Dermis blood vessel endothelial cell (primary cell): Measurements from ENCODE around the gene DAPK2. TPM values are rescaled to one million over a fixed set of nuclear protein-coding genes. Genes with fewer than 3 reads are reported as not detected.

ENCODE experiments used
- DNase-seq: peaks from one replicate; pipeline ENCODE4 v3.0.0; 2010
- total RNA-seq: library from RNA; depleted of rRNA; stranded (reverse); fragments of >200 nt; gene quantifications from 2 replicates; pipeline ENCODE4 v1.2.3, GENCODE V29; 2014

Gene DAPK2
- total RNA-seq, 1 donor from 2014 or later: 21.1 TPM

GRCh38 chr15:63940966-63941620 lies 105.2 kb downstream of the DAPK2 start:
- DNase-seq: no peak

DNA sequence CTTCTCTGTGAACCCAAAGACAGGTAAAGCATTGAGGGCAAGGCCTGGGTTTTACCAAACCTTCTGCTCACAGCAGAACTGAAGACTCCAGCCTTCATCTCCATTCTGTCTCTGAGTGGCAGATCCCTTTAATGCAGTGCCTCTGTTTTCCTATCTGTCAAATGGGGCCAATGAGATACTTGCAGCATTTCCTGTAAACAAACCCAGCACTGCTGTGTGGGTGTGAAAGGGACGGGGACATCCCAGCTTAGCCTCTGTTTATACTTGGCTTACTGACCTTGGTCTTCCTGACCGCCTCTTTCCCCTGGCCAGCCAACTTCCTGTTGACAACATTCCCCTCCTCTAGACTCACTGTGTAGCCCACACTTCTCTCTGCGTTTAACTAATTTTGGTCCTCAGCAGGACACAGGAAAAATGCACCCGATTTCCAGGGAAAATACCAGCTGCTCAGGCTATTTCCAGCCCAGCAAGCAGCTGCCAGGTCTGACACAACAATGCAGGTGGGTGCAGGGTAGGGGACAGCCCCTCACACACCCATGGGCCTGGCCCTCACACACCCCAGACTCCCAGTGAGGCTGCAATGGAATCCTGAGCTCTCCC lies 106.7 kb downstream of the DAPK2 start:
- DNase-seq: peak; percentile 94

DNA sequence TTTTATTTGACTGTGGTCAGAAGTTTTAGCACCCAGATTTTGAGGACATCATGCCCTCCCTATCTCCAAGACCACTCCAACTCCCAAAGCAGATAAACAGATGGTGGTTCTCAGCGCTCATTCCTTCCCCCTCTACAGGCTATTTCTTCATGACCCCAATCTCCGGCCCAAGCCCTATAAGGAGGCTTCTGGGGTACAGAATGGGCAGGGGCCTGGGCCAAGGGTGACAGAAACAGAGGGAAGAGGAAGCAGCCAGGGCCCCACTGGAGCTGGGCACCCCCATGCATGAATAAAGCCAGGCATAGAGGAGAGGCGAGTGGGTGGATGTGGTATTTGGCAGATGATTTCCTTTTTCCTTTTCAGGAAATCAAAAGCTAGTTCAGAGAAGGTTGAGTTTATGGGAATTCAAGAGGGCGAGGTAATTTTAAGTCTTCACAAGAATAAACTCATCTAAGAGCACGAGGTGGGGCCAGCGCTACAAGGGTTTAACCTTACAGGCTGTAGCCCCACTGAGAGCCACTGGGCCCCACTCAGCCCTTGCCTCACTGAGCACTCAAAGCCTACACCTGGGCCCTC lies 107.7 kb downstream of the DAPK2 start:
- peak; percentile 43 for DNase-seq

DNA sequence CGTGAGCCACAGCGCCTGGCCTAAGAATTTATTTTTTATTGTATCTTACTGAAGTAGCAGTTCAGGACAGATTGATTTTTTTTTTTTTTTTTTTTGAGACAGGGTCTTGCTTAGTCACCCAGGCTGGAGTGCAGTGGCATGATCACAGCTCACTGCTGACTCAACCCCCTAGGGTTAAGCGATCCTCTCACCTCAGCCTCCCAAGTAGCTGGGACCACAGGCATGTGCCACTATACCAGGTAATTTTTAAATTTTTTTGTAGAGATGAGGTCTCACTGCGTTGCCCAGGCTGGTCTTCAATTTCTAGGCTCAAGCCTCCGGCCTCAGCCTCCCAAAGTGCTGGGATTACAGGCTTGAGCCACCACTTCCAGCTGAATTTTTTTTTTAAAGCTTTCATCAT lies 112.8 kb downstream of the DAPK2 start:
- no peak for DNase-seq

DNA sequence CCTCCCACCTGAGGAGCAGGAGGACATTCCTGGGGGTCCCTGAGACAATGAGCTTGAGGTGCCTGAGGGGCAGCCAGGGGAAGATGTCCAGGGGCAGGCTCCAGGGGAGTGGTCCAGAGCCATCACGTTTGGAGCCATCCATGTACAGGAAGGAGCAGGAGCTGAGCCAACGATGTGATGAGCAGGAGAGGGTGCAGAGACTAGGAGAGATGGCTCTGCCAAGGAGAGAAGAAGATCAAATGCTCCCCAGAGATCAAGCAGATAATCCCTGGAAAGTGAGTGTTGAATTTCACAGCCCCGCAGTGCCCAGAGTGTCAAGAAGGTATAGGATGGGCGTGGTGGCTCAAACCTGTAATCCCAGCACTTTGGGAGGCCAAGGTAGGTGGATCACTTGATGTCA lies 114.7 kb downstream of the DAPK2 start:
- DNase-seq: no peak

DNA sequence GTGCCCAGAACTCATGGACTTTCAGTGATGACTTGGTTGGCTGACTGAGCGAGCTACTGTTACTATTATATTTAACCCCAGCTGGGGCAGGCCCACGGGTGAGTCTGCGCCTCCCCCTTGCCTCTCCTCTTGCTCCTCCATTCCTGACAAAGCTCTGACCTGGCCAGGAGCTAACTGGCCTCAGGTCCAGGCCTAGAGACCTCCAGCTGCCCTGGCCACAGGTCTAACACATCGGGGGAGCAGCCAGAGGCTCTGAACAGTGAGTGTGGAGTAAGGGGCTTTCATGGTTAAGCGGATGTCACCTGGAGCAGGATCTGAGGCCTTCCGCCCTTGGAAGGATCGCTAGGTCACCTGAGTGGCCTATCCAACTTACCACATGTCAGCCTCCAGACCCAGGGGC lies 116.3 kb downstream of the DAPK2 start:
- DNase-seq: no peak

DNA sequence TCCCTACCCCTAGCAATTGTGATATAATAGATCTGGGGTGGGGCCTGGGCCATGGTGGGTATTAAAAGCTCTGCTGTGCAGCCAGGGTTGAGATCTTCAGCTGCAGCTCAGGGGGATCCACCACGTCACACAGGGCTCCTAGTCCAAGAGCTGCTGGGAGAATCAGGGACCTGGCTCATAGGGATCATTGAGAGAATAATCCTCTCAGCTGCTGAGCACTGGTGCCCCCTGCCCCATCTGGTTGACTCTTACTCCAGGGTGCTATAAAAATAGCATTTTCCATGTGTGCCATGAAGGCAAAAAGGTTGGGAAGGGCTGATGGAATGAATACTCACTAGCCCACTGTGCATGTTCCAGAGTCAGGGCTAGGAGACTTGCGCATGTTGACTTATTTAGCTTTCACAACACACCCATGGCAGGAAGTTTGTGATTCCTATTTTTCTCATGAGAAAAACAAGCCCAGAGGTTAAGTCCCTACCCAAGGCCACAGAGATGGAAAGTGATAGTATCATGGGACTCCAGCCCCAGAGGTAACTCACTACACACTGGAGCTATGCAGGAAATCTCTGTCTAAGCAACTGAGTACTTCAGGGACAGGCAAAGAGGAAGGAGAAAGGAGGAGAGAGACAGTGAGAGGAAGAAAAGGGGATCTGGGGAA lies 118.0 kb downstream of the DAPK2 start:
- DNase-seq: no peak

GRCh38 chr15:63923993-63924950 lies 122.0 kb downstream of the DAPK2 start:
- no peak for DNase-seq

- no peak for DNase-seq
Observed at GRCh38 chr15:63922916-63923315, 123.4 kb downstream of the DAPK2 start.

- DNase-seq: no peak
Observed at GRCh38 chr15:63922261-63922904, 123.9 kb downstream of the DAPK2 start.

- no peak for DNase-seq
Observed at GRCh38 chr15:63920504-63921175, 125.6 kb downstream of the DAPK2 start.

- DNase-seq: no peak
Observed at GRCh38 chr15:63918901-63919348, 127.4 kb downstream of the DAPK2 start.

DNA sequence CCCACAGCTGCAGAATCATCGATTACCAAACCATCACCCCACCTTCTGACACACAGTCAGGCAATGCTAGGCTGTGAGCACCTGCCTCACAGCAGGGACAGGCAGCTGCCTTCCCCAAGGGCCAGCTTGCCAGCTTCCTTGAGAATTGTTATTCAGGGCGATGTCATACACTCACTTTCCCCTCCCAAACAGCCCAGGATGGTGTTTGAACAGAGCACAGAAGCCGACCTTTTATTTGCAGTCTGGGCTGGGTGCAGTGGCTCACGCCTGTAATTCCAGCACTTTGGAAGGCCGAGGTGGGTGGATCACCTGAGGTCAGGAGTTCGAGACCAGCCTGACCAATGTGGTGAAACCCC lies 128.0 kb downstream of the DAPK2 start:
- no peak for DNase-seq

DNA sequence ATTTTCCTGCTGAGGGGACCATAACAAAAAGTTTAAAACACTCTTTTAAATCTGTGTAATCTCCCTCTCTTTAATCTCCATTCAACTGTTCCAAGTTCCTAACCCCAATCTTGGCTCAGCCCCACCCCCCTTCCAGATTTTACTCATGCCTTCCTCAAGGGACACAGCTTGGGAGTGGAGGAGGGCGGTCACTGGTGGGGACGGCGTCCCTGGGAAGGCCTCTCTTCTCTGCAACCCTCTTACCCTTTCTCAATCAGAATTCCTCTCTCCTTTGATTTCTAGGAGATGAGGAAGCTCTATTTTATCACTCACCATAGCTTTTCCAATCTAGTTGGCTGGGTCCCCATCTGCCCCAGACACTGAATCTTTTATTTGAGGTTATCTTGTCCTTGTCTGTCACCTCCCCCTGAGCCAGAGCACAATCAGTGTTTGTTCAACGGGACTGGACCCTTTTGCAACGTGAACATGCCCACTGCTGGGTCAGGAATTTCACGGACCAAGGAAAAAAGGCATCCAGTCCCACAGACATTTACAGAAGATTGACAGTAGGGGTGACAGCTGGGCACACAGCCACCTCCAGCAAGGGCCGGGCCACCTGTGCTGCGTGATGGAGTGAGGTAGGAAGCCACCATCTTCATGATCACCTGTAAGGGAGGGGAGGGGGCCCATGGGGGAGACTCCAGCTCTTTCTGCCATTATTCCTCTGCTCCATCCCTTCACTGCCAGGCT lies 128.5 kb downstream of the DAPK2 start:
- DNase-seq: no peak

DNA sequence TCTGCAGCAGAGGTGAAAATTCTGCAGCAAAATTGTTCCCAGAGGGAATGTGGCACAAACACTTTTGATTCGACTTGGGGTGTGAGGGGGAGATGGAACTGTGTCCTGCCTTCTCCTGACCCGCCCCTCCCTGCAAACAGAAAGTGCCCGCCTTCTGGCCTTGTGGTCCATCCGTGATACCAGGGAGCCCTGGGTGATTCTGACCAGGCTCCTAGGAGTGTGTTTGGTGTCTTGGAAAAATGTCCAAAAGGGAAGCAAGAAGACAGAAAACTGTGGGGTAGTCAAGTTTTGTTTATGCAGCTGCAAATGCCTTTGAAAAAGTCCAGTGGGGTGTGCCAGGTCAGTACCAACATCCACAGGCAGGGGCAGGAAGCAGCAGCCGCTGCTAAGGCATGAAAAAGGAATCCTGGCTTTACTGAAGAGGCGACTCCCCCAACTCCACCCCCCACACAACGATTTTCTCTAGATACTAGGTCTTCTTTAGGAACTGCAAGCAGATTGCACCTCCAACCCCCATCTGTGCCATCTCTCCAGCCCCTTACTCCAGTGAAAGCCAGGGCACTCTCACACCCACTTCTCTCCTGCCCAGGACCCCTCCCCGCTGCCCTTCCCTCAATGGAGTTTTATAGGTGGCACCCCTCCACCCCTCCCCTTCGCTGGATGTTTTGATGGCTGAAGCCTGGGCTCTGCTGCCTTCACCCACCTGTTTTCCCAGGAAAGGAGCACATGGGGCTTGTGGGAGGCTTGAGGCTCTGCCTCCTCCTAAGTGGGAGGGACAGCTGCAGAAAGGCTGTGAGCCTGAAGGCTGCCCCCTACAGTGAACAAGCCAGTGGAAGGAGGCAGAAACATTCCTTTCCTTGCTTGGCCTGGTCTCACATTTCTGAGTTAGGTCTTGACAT lies 130.2 kb downstream of the DAPK2 start:
- DNase-seq: peak; percentile 76

GRCh38 chr15:63915209-63915872 lies 130.9 kb downstream of the DAPK2 start:
- no peak for DNase-seq

DNA sequence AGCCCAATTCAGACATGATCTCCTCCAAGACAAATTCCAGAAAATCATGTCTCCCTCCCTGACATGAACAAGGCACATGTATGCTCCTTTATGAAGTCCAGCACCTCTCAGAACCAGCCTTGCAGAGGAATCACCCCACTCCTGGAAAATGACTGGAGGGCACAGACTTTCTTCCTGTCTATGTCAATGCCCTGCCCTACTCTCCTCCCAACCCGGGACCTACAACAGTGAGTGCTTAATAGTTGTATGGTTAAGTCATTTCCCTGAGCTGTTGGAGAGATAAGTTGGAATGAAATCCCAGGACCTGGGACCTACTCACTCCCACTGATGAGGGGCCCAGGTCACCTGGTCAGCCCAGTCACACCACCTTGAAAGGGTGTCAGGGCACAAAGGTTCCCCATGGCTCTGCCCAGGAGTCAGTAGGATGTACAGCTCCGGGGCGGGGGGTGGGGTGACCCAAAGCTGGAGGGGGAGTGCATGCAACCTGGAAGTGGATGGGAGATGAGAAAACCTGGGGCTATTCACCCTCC lies 132.4 kb downstream of the DAPK2 start:
- no peak for DNase-seq

GRCh38 chr15:63913336-63913735 lies 132.9 kb downstream of the DAPK2 start:
- DNase-seq: no peak

- DNase-seq: no peak
Observed at GRCh38 chr15:63912061-63912615, 134.1 kb downstream of the DAPK2 start.
